GM21717 (cell line): Measurements from ENCODE around the gene ICA1.

ENCODE experiments used
- ATAC-seq: cut with Tn5 transposase; IDR thresholded peaks from one replicate; pipeline ENCODE4 v1.9.1; 2021; ENCODE audit warnings: mild to moderate bottlenecking, moderate library complexity; ENCODE audit not compliant: unreplicated experiment

ICA1 gene

GRCh38 chr7:8204339-8205030 lies 57.5 kb downstream of the ICA1 start:
- ATAC-seq: no peak

- no peak for ATAC-seq
These were observed 60.0 kb downstream of the ICA1 start for GRCh38 chr7:8201846-8202441.

GRCh38 chr7:8200717-8201116 lies 61.2 kb downstream of the ICA1 start:
- no peak for ATAC-seq

GRCh38 chr7:8200316-8200715 lies 61.7 kb downstream of the ICA1 start:
- ATAC-seq: no peak

GRCh38 chr7:8197994-8198698 lies 63.8 kb downstream of the ICA1 start:
- no peak for ATAC-seq

GRCh38 chr7:8192897-8193296 lies 69.1 kb downstream of the ICA1 start:
- ATAC-seq: no peak

GRCh38 chr7:8190119-8190895 lies 71.7 kb downstream of the ICA1 start:
- peak; percentile 81 for ATAC-seq

- no peak for ATAC-seq
These were observed 72.3 kb downstream of the ICA1 start for GRCh38 chr7:8189625-8190024.

GRCh38 chr7:8185926-8186683 lies 75.9 kb downstream of the ICA1 start:
- ATAC-seq: no peak

GRCh38 chr7:8184221-8184620 lies 77.7 kb downstream of the ICA1 start:
- ATAC-seq: no peak

- ATAC-seq: no peak
These were observed 82.5 kb downstream of the ICA1 start for GRCh38 chr7:8179486-8179885.

GRCh38 chr7:8178353-8178752 lies 83.6 kb downstream of the ICA1 start:
- no peak for ATAC-seq

- peak; percentile 42 for ATAC-seq
These were observed 84.6 kb downstream of the ICA1 start for GRCh38 chr7:8177109-8177933.

- peak; percentile 81 for ATAC-seq
These were observed 85.4 kb downstream of the ICA1 start for GRCh38 chr7:8176370-8177081.

GRCh38 chr7:8175929-8176369 lies 86.0 kb downstream of the ICA1 start:
- ATAC-seq: no peak

- no peak for ATAC-seq
These were observed 89.3 kb downstream of the ICA1 start for GRCh38 chr7:8172372-8173354.

GRCh38 chr7:8169171-8169570 lies 92.8 kb downstream of the ICA1 start:
- ATAC-seq: no peak

GRCh38 chr7:8168336-8168735 lies 93.6 kb downstream of the ICA1 start:
- no peak for ATAC-seq
